Progenitor cell of endocrine pancreas (in vitro differentiated cells): ENCODE results near the gene NPR2. TPM values are rescaled to one million over a fixed set of nuclear protein-coding genes. Genes with fewer than 3 reads are reported as not detected.

Experiments
- DNase-seq: peaks from one replicate; pipeline ENCODE4 v3.0.0; 2021; ENCODE audit warnings: low spot score; ENCODE audit not compliant: unreplicated experiment
- H3K27ac Mint-ChIP-seq: 2 replicates; pipeline ENCODE4 v1.8.0; 2021; ENCODE audit warnings: mild to moderate bottlenecking, moderate library complexity, mixed read lengths
- H3K27me3 Mint-ChIP-seq: 2 replicates; pipeline ENCODE4 v1.8.0; 2021; ENCODE audit warnings: mixed read lengths
- H3K36me3 Mint-ChIP-seq: 2 replicates; pipeline ENCODE4 v1.8.0; 2022; ENCODE audit warnings: mixed read lengths; ENCODE audit not compliant: insufficient read depth
- H3K4me1 Mint-ChIP-seq: 2 replicates; pipeline ENCODE4 v1.8.0; 2021; ENCODE audit warnings: low read depth, mixed read lengths
- H3K4me3 Mint-ChIP-seq: 2 replicates; pipeline ENCODE4 v1.8.0; 2021; ENCODE audit warnings: low read depth, mild to moderate bottlenecking, moderate library complexity, mixed read lengths
- H3K9me3 Mint-ChIP-seq: 2 replicates; pipeline ENCODE4 v1.8.0; 2021; ENCODE audit warnings: low read depth, mixed read lengths
- total RNA-seq: library from RNA; stranded (reverse); gene quantifications from 2 replicates; pipeline ENCODE4 v1.2.1, GENCODE V29; 2021
- TF ChIP-seq, protein P1 (sequence below): fragments of 200-600 bp; sonication (generic); IDR thresholded peaks from one replicate; pipeline ENCODE4 v1.5.0; 2021; ENCODE audit warnings: antibody characterized with exemption, mild to moderate bottlenecking; ENCODE audit not compliant: unreplicated experiment

The NPR2 gene
- total RNA-seq, 1 donor from 2014 or later = 23.4 TPM

DNA sequence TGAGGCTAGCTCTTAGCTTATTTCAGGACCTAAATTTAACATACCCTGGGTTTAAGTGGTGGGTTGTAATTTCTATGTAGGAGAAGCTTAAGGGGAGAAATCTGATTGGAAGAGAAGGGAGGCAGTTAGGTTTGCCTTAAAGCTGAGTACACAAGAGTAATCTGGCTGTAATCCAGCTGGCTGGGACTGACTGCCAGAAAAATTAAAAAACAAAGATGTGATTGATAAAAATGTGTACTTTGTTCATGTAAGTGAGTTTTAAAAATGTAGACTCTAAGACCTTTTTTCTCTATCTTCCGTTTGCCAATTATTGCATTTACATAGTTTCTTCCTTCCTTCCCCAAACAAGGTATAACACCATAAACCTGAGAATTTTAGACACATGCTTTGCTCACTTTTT lies 19.9 kb upstream of the NPR2 start:
- no peak overlapping the region for H3K4me3 Mint-ChIP-seq
- no peaks in the 10 kb centered on the region for H3K27me3 Mint-ChIP-seq
- H3K9me3 Mint-ChIP-seq = no peaks in the 10 kb centered on the region
- no peak overlapping the region for H3K27ac Mint-ChIP-seq
- TF ChIP-seq, protein P1, sequence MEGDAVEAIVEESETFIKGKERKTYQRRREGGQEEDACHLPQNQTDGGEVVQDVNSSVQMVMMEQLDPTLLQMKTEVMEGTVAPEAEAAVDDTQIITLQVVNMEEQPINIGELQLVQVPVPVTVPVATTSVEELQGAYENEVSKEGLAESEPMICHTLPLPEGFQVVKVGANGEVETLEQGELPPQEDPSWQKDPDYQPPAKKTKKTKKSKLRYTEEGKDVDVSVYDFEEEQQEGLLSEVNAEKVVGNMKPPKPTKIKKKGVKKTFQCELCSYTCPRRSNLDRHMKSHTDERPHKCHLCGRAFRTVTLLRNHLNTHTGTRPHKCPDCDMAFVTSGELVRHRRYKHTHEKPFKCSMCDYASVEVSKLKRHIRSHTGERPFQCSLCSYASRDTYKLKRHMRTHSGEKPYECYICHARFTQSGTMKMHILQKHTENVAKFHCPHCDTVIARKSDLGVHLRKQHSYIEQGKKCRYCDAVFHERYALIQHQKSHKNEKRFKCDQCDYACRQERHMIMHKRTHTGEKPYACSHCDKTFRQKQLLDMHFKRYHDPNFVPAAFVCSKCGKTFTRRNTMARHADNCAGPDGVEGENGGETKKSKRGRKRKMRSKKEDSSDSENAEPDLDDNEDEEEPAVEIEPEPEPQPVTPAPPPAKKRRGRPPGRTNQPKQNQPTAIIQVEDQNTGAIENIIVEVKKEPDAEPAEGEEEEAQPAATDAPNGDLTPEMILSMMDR = no peak
- no peak for DNase-seq
- H3K36me3 Mint-ChIP-seq = no peaks in the 10 kb centered on the region
- peaks cover 5% of the 10 kb centered on the region for H3K4me1 Mint-ChIP-seq

DNA sequence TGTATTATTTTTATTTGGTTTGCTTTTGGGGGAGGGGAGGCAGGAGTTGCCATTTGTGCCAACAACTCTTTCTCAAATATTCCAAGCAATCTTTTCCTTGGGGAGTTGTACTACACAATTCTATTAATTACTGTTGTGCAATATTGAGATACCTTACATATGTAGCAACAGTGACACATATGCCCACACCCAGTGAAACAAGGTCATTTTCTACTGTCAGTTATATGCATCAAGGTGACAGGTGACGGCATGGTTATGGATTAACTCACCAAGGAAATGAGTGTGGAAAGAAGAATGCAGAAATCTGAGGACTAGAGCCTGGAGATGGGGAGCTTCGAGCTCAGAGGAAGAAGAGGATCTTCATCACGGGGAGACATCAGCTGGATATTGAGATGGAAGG lies 19.4 kb upstream of the NPR2 start:
- Mint-ChIP-seq H3K36me3 (no peaks in the 10 kb centered on the region), H3K4me3 (no peak overlapping the region), H3K27me3 (no peaks in the 10 kb centered on the region), H3K9me3 (no peaks in the 10 kb centered on the region), H3K27ac (no peak overlapping the region), H3K4me1 (peaks cover 5% of the 10 kb centered on the region)
- no peak for DNase-seq
- TF ChIP-seq, protein P1 = no peak

- peaks cover under 1% of the 10 kb centered on the region for H3K36me3 Mint-ChIP-seq
- DNase-seq = no peak
- H3K4me1 Mint-ChIP-seq = peaks cover 10% of the 10 kb centered on the region
- no peak overlapping the region for H3K4me3 Mint-ChIP-seq
- no peaks in the 10 kb centered on the region for H3K27me3 Mint-ChIP-seq
- H3K9me3 Mint-ChIP-seq = no peaks in the 10 kb centered on the region
- TF ChIP-seq, protein P1 = no peak
- peak overlapping the region; percentile 50 for H3K27ac Mint-ChIP-seq
Observed at GRCh38 chr9:35774907-35775635, 16.3 kb upstream of the NPR2 start.

DNA sequence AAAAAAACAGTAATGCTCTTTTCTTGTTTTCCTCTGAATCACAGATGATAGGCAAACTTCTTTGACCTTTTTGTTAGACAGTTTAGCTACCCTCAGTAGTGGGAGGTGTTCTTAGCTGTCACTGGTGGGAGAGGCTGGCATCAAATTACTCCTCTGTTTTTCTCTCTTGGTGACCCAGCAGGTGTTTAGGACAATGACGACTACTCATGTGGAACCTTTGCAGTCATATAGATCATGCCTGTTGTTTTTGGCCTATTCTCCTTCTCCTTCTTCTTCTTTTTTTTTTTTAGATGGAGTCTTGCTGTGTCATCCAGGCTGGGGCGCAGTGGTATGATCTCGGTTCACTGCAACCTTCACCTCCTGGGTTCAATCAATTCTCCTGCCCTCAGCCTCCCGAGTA lies 15.4 kb upstream of the NPR2 start:
- Mint-ChIP-seq H3K4me1 (peaks cover 10% of the 10 kb centered on the region), H3K36me3 (peaks cover 3% of the 10 kb centered on the region), H3K27ac (peak overlapping the region; percentile 62), H3K27me3 (no peaks in the 10 kb centered on the region), H3K4me3 (no peak overlapping the region), H3K9me3 (no peaks in the 10 kb centered on the region)
- TF ChIP-seq, protein P1 = no peak
- DNase-seq = no peak

GRCh38 chr9:35778496-35778895 lies 12.9 kb upstream of the NPR2 start:
- TF ChIP-seq, protein P1 = no peak
- Mint-ChIP-seq H3K4me1 (peaks cover 10% of the 10 kb centered on the region), H3K4me3 (no peak overlapping the region), H3K9me3 (no peaks in the 10 kb centered on the region), H3K27me3 (no peaks in the 10 kb centered on the region), H3K36me3 (peaks cover 6% of the 10 kb centered on the region), H3K27ac (no peak overlapping the region)
- DNase-seq = no peak
